AG10803 (cell line): ENCODE measurements around the gene KISS1.

Source experiments
- DNase-seq: peaks from one replicate; pipeline ENCODE4 v3.0.0; 2010; ENCODE audit warnings: low read depth
- H3K4me3 ChIP-seq: 2 replicates; pipeline ENCODE4 v1.5.1; 2011; ENCODE audit warnings: mild to moderate bottlenecking, low read length, control low read depth
- TF ChIP-seq, protein P1 (sequence below): conservative IDR thresholded peaks from 2 replicates; pipeline ENCODE4 v1.5.1; 2011; ENCODE audit warnings: mild to moderate bottlenecking, low read length, control low read depth, inconsistent platforms

Gene KISS1

DNA sequence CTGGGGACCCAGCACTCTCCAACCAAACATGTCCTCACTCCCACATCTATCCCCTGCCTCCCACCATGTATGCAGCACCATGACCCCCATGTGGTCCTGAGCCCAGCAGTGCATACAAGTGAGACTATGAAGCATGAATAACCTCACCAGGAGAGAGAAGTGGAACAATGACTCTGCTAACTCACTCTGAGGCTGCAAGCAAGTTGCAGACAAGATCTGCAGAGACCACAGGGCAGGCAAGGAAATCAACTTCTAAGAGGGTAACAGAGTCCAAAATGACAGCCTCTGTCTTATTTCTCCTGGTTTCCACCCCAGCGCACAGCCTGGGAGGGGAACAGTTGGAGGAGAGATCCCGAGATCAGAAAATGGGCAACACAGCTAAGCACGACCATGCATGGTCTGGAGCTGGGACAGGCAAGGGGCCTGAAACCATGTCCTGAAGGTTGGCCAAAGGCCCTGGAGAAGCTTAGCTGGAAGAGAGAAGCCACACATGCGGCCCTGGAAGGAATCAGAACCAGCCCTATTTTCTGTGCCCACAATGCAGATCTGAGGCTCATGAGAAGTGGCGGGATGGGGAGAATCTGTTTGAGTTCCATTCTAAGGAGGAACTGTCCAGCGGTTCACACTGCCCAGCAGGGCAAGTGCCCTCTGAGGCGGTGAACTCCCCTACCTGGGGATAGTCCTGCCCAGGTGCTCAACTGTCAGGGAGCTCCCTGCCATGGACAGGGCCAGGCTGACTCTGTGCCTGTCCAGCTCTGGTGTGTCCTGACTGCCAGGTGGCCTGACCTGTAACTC lies 17.6 kb downstream of the KISS1 start:
- no peak for DNase-seq
- H3K4me3 ChIP-seq: no peak overlapping the region
- TF ChIP-seq, protein P1, sequence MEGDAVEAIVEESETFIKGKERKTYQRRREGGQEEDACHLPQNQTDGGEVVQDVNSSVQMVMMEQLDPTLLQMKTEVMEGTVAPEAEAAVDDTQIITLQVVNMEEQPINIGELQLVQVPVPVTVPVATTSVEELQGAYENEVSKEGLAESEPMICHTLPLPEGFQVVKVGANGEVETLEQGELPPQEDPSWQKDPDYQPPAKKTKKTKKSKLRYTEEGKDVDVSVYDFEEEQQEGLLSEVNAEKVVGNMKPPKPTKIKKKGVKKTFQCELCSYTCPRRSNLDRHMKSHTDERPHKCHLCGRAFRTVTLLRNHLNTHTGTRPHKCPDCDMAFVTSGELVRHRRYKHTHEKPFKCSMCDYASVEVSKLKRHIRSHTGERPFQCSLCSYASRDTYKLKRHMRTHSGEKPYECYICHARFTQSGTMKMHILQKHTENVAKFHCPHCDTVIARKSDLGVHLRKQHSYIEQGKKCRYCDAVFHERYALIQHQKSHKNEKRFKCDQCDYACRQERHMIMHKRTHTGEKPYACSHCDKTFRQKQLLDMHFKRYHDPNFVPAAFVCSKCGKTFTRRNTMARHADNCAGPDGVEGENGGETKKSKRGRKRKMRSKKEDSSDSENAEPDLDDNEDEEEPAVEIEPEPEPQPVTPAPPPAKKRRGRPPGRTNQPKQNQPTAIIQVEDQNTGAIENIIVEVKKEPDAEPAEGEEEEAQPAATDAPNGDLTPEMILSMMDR: no peak

DNA sequence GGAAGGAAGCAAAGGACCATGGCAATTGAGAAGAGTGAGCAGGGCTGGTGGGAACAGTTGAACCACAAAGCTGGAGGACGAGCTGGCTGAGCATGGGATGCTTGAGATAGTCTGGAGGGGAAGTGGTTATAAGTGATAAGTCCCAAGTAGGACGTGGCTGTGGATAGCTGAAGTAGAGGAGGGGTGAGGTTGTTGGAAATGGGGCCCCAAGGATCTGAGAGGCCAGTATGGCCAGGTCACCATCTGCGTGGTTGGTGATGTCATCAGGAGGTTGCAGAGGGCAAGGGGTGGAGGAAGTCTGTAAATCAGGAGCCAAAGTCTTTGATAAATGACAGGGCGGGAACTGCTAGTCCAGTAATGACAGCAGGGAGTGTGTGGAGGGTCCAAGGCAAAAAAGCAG lies 19.2 kb downstream of the KISS1 start:
- no peak for DNase-seq
- TF ChIP-seq, protein P1: no peak

DNA sequence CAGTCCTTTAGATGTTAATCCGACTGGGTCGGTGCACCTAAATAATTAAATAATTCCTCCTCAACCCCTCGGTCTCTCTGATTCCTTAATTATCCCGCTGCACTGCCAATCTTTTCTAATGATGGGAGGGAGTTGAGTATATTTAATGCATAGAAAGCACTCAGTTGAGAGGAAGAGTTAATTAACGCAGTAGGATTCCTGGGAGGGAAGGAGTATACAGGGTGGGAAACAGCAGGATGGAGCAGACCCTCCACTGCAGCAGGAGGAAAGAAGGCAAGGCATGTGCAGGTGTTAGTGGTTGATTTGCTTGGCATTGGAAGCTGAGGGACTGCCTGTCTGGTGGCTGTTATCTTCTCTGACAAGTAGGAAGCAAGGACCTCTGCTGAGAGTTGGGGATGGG lies 20.2 kb downstream of the KISS1 start:
- no peak for DNase-seq
- no peak overlapping the region for H3K4me3 ChIP-seq
- TF ChIP-seq, protein P1: no peak

More for the DNA sequence above, 19.2 kb downstream of the KISS1 start:
- H3K4me3 ChIP-seq: no peak overlapping the region

DNA sequence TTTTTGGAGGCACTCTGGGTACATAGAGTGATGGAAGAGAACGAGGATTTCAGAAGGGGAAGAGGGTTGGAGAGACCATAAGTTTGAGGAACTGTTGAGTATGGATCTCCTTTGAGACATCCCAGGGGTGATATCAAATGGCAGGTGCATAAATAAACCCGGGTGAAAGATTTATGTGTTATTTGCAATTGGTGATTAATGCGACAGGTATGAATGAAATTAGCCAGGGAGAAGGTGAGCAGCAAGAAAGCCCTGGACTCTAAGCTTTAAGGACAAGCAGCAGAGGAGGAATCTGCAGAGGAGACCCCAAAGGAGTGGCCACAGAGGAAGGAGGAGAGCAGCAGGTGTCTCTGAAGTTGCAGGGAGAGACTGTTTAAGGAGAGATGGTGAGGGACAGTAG lies 21.3 kb downstream of the KISS1 start:
- H3K4me3 ChIP-seq: no peak overlapping the region
- TF ChIP-seq, protein P1: no peak
- no peak for DNase-seq

DNA sequence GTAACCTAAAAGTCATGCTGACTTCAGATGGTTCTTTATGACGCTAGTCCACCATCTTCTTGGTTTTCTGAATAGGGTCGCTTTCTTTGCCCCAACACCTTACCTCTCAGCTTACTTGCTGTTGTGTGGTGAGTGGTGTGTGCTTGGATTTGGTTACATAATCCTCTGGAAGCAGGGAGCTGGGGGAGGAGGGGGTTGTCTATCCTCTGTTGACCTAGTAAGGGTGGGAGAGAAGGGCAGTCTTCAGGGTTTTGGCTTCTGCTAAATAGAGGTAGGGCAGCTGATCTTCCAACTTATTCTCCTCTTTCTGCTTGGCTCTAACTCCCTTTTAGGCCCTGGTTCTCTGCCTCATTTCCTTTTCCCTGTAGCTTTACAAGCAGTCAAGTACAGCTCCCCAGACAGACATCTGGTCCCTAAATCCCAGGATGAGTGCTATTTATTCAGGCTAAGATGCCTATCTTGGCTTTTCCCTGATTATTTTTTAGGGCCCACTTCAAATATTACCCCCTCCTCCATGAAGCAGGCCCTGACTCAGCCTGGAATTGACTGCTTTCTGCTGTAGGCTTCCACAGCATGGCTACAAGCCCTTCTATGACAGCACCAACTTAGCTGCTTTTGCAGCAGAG lies 23.8 kb downstream of the KISS1 start:
- TF ChIP-seq, protein P1: no peak
- H3K4me3 ChIP-seq: no peak overlapping the region
- DNase-seq: no peak

DNA sequence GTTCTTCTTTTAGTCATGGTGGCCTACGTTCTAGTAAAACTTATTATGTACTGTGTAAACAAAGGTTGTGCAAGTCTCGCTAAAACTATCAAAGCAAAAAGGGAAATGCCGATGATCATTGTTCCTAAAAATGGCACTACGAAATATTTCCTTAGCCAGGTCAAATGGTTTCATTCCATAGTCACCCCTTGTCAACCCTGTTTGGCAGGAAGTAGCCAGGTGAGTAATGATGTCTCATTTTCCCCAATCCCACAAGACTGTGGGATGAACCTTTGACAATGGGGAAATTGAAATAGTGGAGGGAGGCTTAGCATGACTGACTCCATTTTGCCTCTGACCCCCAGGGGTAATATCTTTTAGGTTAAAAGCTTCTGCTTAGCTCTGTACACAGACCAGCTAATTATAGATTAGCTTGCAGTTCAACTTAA lies 24.5 kb downstream of the KISS1 start:
- no peak overlapping the region for H3K4me3 ChIP-seq
- TF ChIP-seq, protein P1: no peak
- peak; percentile 68 for DNase-seq
